Upper lobe of left lung (tissue), 4 donors: Measurements from ENCODE around the gene HYCC1.

Experiments used
- EP300 ChIP-seq, 4 donors: sonication (generic); formaldehyde crosslinking; IDR thresholded peaks; one replicate each; pipeline ENCODE4 v1.5.1; 2017; ENCODE audit warnings: antibody characterized with exemption in 4 of 4, control low read depth in 2 of 4
- POLR2A ChIP-seq, 4 donors: fragments of 450-650 bp; IDR thresholded peaks; one replicate each; pipeline ENCODE4 v1.5.1; 2016 to 2017; ENCODE audit warnings: antibody characterized with exemption in 4 of 4, mild to moderate bottlenecking in 2 of 4
- POLR2AphosphoS5 ChIP-seq, 2 donors: sonication (generic); formaldehyde crosslinking; IDR thresholded peaks; one replicate each; pipeline ENCODE4 v1.5.1; 2017; ENCODE audit warnings: antibody characterized with exemption in 2 of 2
- TF ChIP-seq, protein P1 (sequence below), 6 experiments: fragments of 450-650 bp in 4 of 6; fragments of 200-600 bp in 2 of 6; sonication (generic) in 2 of 6; IDR thresholded peaks; one replicate each; pipeline ENCODE4 v1.5.1; 2016 to 2019; ENCODE audit warnings: antibody characterized with exemption in 6 of 6

GRCh38 chr7:22983257-22983855, 30.6 kb downstream of the HYCC1 start:
- TF ChIP-seq POLR2A (IDR thresholded peaks at IDR 0.05) (no peak), EP300 (IDR thresholded peaks at IDR 0.05) (no peak), POLR2AphosphoS5 (IDR thresholded peaks at IDR 0.05) (no peak)
- TF ChIP-seq, protein P1, sequence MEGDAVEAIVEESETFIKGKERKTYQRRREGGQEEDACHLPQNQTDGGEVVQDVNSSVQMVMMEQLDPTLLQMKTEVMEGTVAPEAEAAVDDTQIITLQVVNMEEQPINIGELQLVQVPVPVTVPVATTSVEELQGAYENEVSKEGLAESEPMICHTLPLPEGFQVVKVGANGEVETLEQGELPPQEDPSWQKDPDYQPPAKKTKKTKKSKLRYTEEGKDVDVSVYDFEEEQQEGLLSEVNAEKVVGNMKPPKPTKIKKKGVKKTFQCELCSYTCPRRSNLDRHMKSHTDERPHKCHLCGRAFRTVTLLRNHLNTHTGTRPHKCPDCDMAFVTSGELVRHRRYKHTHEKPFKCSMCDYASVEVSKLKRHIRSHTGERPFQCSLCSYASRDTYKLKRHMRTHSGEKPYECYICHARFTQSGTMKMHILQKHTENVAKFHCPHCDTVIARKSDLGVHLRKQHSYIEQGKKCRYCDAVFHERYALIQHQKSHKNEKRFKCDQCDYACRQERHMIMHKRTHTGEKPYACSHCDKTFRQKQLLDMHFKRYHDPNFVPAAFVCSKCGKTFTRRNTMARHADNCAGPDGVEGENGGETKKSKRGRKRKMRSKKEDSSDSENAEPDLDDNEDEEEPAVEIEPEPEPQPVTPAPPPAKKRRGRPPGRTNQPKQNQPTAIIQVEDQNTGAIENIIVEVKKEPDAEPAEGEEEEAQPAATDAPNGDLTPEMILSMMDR (IDR thresholded peaks at IDR 0.05): no peak
